Right atrium auricular region (tissue), 2 donors: ENCODE results near the gene CBLB. TPM values are rescaled to one million over a fixed set of nuclear protein-coding genes. Genes with fewer than 3 reads are reported as not detected.

Experiments used
- DNase-seq: peaks from one replicate; pipeline ENCODE4 v3.0.0-alpha.2; 2019; ENCODE audit warnings: low spot score
- H3K27ac ChIP-seq, 2 donors: fragments of 200-600 bp; sonication (generic); 1 replicate in 1 of 2; 2 replicates in 1 of 2; pipeline ENCODE4 v1.5.1; 2016 to 2019
- H3K27me3 ChIP-seq, 2 donors: fragments of 200-600 bp; sonication (generic); one replicate each; pipeline versions ENCODE4 v1.5.1 to v1.6.0; 2017 to 2019
- H3K36me3 ChIP-seq: fragments of 200-600 bp; sonication (generic); one replicate; pipeline ENCODE4 v1.5.1; 2016
- H3K4me1 ChIP-seq, 2 donors: fragments of 200-600 bp; sonication (generic); one replicate each; pipeline versions ENCODE4 v1.5.1 to v1.6.0; 2017 to 2019
- H3K4me3 ChIP-seq, 2 donors: fragments of 200-600 bp; sonication (generic); 1 replicate in 1 of 2; 2 replicates in 1 of 2; pipeline ENCODE4 v1.5.1; 2017 to 2019; ENCODE audit warnings: mild to moderate bottlenecking in 1 of 2, moderate library complexity in 1 of 2
- H3K9me3 ChIP-seq, 2 donors: fragments of 200-600 bp; sonication (generic); one replicate each; pipeline ENCODE4 v1.5.1; 2019
- total RNA-seq, 2 donors: library from RNA; depleted of rRNA; stranded (reverse); fragments of >200 nt; gene quantifications; one replicate each; pipeline ENCODE4 v1.1.0, GENCODE V29; 2016
- TF ChIP-seq, protein P1 (sequence below), 2 donors: fragments of 200-600 bp; sonication (generic); IDR thresholded peaks; one replicate each; pipeline ENCODE4 v1.5.1; 2019; ENCODE audit warnings: antibody characterized with exemption in 2 of 2

Gene CBLB
- total RNA-seq, 2 donors from 2014 or later: 24.6 to 27.3 TPM

DNA sequence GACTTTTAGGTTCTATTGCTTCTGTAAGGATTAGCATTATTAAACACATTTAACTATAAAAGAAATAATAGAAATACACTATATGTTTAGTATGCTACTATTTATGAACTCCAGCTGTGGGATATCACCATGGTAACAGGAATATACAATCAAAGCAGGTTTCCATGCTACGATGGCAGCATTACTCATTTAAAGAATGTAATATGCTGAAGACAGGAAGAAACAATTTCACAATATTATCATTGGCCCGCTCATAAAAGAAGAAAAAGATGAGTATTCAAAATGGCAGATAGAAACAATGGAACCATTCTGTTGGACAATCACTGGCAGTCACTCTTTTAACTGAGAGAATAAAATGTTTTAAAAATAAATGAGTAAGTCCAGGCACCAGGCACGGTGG is 153.4 kb downstream of the CBLB start:
- H3K4me1 ChIP-seq: no peaks in the 10 kb centered on the region
- TF ChIP-seq, protein P1, sequence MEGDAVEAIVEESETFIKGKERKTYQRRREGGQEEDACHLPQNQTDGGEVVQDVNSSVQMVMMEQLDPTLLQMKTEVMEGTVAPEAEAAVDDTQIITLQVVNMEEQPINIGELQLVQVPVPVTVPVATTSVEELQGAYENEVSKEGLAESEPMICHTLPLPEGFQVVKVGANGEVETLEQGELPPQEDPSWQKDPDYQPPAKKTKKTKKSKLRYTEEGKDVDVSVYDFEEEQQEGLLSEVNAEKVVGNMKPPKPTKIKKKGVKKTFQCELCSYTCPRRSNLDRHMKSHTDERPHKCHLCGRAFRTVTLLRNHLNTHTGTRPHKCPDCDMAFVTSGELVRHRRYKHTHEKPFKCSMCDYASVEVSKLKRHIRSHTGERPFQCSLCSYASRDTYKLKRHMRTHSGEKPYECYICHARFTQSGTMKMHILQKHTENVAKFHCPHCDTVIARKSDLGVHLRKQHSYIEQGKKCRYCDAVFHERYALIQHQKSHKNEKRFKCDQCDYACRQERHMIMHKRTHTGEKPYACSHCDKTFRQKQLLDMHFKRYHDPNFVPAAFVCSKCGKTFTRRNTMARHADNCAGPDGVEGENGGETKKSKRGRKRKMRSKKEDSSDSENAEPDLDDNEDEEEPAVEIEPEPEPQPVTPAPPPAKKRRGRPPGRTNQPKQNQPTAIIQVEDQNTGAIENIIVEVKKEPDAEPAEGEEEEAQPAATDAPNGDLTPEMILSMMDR (IDR thresholded peaks at IDR 0.05): no peak
- H3K27me3 ChIP-seq: no peaks in the 10 kb centered on the region
- H3K27ac ChIP-seq: no peak overlapping the region
- no peak for DNase-seq
- no peak overlapping the region for H3K4me3 ChIP-seq
- no peaks in the 10 kb centered on the region for H3K9me3 ChIP-seq
- peaks cover 58% of the 10 kb centered on the region for H3K36me3 ChIP-seq

DNA sequence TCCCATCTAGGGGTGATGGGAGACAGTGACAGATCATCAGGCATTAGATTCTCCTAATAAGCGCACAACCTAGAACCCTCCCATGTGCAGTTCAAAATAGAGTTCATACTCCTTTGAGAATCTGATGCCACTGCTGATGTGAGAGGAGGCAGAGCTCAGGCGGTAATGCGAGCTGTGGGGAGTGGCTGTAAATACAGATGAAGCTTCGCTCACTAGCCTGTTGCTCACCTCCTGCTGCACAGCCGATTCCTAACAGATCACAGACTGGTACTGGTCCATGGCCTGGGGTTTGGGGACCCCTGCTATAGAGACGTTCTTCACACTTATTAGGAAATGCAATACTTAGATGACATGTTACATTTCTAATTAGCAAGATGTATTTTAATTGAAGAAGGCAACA is 154.4 kb downstream of the CBLB start:
- H3K27me3 ChIP-seq: no peaks in the 10 kb centered on the region
- no peak overlapping the region for H3K27ac ChIP-seq
- no peaks in the 10 kb centered on the region for H3K9me3 ChIP-seq
- H3K4me3 ChIP-seq: no peak overlapping the region
- no peaks in the 10 kb centered on the region for H3K4me1 ChIP-seq
- no peak for DNase-seq
- peaks cover 56% of the 10 kb centered on the region for H3K36me3 ChIP-seq
- TF ChIP-seq, protein P1 (IDR thresholded peaks at IDR 0.05): no peak

DNA sequence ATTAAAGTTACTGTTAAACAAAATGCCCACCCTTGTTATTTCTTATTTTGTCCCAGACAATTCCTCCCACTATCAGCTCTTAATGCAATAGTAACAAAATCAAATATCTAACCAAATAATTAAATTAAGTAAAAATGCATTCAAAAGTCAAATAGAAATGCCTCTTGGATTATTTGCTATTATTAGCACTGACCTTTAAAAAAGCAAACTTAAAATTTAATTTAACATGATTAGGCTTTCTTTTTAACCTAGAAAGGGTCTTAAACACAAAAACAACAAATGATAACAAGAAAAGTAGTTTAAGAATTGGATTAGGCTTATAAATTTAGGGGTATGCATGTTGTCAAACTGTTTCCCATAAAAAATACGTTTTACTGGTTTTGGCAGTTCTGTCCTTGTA is 159.8 kb downstream of the CBLB start:
- no peak for DNase-seq
- peaks cover 0 to 12% of the 10 kb centered on the region in 2 donors for H3K4me1 ChIP-seq
- no peak overlapping the region for H3K27ac ChIP-seq
- TF ChIP-seq, protein P1 (IDR thresholded peaks at IDR 0.05): no peak
- no peaks in the 10 kb centered on the region for H3K27me3 ChIP-seq
- no peak overlapping the region for H3K4me3 ChIP-seq
- H3K9me3 ChIP-seq: no peaks in the 10 kb centered on the region
- peaks cover 18% of the 10 kb centered on the region for H3K36me3 ChIP-seq

DNA sequence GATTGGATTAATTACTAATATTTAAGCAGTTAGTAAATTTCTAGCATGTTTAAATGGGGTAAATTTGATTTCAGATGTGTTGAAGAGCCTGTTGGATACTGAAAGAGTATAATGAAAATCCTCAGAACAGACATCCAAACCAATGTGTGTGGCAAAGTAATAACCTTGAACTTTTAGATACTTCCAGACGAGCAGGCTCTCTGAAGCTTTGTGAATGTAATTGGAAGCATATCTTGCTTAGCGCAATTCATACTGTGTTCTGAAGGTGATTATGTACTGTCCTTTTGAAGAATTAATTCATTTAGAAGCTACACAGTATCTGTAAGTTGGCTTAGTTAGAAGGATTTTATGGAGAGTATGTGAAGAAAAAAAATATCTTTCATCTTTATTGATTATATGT is 161.8 kb downstream of the CBLB start:
- H3K27ac ChIP-seq: no peak overlapping the region
- peaks cover 0 to 12% of the 10 kb centered on the region in 2 donors for H3K4me1 ChIP-seq
- H3K36me3 ChIP-seq: peaks cover 21% of the 10 kb centered on the region
- H3K4me3 ChIP-seq: no peak overlapping the region
- no peaks in the 10 kb centered on the region for H3K9me3 ChIP-seq
- no peaks in the 10 kb centered on the region for H3K27me3 ChIP-seq
- DNase-seq: no peak
- TF ChIP-seq, protein P1 (IDR thresholded peaks at IDR 0.05): no peak

DNA sequence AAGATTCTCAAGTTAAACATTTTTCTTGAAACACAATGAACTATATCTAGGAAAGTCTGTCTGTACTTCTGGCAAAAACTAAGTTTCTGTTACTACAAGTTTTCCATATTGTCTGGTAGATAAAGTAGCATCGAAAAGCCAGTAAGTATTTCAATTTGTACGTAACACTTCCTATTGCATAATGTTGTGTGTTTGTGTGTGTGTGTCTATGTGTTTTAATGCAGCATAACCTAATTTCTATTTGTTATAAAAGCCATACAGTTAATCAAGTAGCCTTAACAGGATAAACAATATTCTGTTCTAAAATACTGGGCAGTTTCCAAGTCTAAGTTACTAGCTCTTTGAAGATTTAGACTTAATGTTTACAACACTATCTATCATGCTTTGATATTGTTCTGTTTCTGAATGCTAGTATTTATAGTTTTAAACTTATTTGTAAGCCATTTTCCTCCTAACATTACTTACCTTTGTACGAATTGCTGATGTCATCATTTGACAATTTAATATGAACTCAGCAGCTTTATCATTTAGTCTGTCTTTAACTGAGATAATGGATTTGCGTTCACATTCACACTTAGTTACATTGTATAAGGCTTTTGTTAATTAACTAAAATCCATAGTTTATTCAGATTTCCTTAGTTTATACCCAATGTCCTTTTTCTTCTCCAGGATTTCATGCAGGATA is 163.9 kb downstream of the CBLB start:
- TF ChIP-seq, protein P1 (IDR thresholded peaks at IDR 0.05): no peak
- DNase-seq: no peak
- H3K4me3 ChIP-seq: no peak overlapping the region
- H3K9me3 ChIP-seq: no peaks in the 10 kb centered on the region
- H3K36me3 ChIP-seq: peaks cover 31% of the 10 kb centered on the region
- H3K4me1 ChIP-seq: peaks cover 0 to 12% of the 10 kb centered on the region in 2 donors
- H3K27ac ChIP-seq: no peak overlapping the region
- H3K27me3 ChIP-seq: no peaks in the 10 kb centered on the region

DNA sequence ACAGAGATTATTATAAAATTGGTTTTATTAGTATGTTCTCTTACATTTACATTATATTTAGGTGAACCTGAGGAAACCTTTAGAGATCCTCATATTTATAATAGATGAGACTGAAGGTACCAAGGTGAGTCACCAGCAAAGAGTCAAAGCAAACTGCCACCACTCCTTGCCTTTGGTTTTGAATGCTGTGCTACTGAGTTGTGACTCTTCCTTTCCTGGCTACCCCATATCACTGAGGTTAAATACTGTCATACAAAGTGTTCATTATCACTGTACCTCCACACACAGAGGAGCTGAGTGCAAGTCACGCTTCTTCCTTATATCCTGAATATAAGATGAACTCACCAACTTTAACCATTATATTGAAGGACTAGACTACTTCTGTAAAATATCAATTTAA is 168.2 kb downstream of the CBLB start:
- H3K4me1 ChIP-seq: no peaks in the 10 kb centered on the region
- TF ChIP-seq, protein P1 (IDR thresholded peaks at IDR 0.05): no peak
- no peaks in the 10 kb centered on the region for H3K27me3 ChIP-seq
- H3K4me3 ChIP-seq: no peak overlapping the region
- H3K9me3 ChIP-seq: no peaks in the 10 kb centered on the region
- H3K36me3 ChIP-seq: peaks cover 29% of the 10 kb centered on the region
- DNase-seq: no peak
- no peak overlapping the region for H3K27ac ChIP-seq
